K562 (cell line): ENCODE results near the gene ARHGAP4. TPM values are rescaled to one million over a fixed set of nuclear protein-coding genes. Genes with fewer than 3 reads are reported as not detected.

Source experiments
- ETV5 ChIP-seq: sonication (generic); formaldehyde crosslinking; IDR thresholded peaks from 2 replicates; pipeline ENCODE4 v1.4.0; 2020; ENCODE audit warnings: low read depth, mild to moderate bottlenecking, missing genetic modification reagents
- EZH2 ChIP-seq: IDR thresholded peaks from 2 replicates; pipeline ENCODE4 v1.6.1; 2012; ENCODE audit warnings: low read depth, mild to moderate bottlenecking, inconsistent platforms, low read length, borderline replicate concordance
- HEY1 ChIP-seq: fragments of 250-450 bp; sonication (Bioruptor Pico); IDR thresholded peaks from 2 replicates; pipeline ENCODE4 v1.5.0; 2020; ENCODE audit warnings: mild to moderate bottlenecking, moderate library complexity, borderline replicate concordance
- KLF1 ChIP-seq: fragments of 450-650 bp; IDR thresholded peaks from 2 replicates; pipeline ENCODE4 v1.6.1; 2016; ENCODE audit warnings: missing genetic modification characterization, missing compliant biosample characterization
- NCOA4 ChIP-seq: fragments of 450-650 bp; IDR thresholded peaks from 2 replicates; pipeline ENCODE4 v1.6.1; 2018; ENCODE audit warnings: mild to moderate bottlenecking; ENCODE audit not compliant: partially characterized antibody
- PHB ChIP-seq: fragments of 250-450 bp; sonication (Bioruptor Pico); IDR thresholded peaks from 2 replicates; pipeline ENCODE4 v1.5.0; 2021
- POLR2B ChIP-seq: fragments of 450-650 bp; IDR thresholded peaks from 2 replicates; pipeline ENCODE4 v1.6.1; 2018; ENCODE audit warnings: low read depth; ENCODE audit not compliant: partially characterized antibody
- PYGO2 ChIP-seq: fragments of 450-650 bp; IDR thresholded peaks from 2 replicates; pipeline ENCODE4 v1.6.1; 2016; ENCODE audit warnings: mild to moderate bottlenecking, missing genetic modification characterization, moderate library complexity, missing compliant biosample characterization
- WHSC1 ChIP-seq: IDR thresholded peaks from one replicate; pipeline ENCODE4 v1.6.1; 2012; ENCODE audit warnings: low read length, control low read depth, inconsistent platforms
- polyA plus RNA-seq, 8 experiments: library from polyadenylated mRNA; depleted of rRNA in 4 of 8; stranded (reverse) in 5 of 8; unstranded in 3 of 8; fragments of >200 nt; fragmentation: Nextera tagmentation in 2 of 8; fragmentation: Illumina TruSeq in 1 of 8; extraction: Ambion mirVana in 2 of 8; extraction: Trizol in 1 of 8; gene quantifications; 2 replicates each; pipeline versions ENCODE4 v1.2.1 to v1.2.3, GENCODE V29; 2011 to 2014; ENCODE audit warnings: inconsistent platforms in 1 of 8, missing spikeins in 1 of 8
- total RNA-seq, 7 experiments: library from RNA; depleted of rRNA in 6 of 7; stranded (reverse); fragments of >200 nt in 6 of 7; fragmentation: Illumina TruSeq in 2 of 7; extraction: Trizol in 2 of 7; gene quantifications; 2 replicates each; pipeline versions ENCODE4 v1.2.1 to v1.2.3, GENCODE V29; 2011 to 2021; ENCODE audit warnings: low replicate concordance in 1 of 7
- TF ChIP-seq, protein P1 (sequence below): fragments of 250-450 bp; sonication (Bioruptor Pico); IDR thresholded peaks from 2 replicates; pipeline ENCODE4 v1.8.0; 2022; ENCODE audit warnings: inconsistent platforms, mild to moderate bottlenecking, moderate library complexity, borderline replicate concordance
- TF ChIP-seq, protein P2 (sequence below): fragments of 450-650 bp; IDR thresholded peaks from 2 replicates; pipeline ENCODE4 v1.6.1; 2017; ENCODE audit warnings: antibody characterized with exemption
- TF ChIP-seq, protein P3 (sequence below): fragments of 250-450 bp; sonication (Bioruptor Pico); IDR thresholded peaks from 2 replicates; pipeline ENCODE4 v1.6.1; 2021; ENCODE audit warnings: mild to moderate bottlenecking
- TF ChIP-seq, protein P4 (sequence below): fragments of 450-650 bp; formaldehyde crosslinking; IDR thresholded peaks from 2 replicates; pipeline ENCODE4 v1.4.0; 2022; ENCODE audit warnings: mild to moderate bottlenecking, moderate library complexity
- TF ChIP-seq, protein P5 (sequence below): IDR thresholded peaks from 3 replicates; pipeline ENCODE4 v1.6.1; 2011; ENCODE audit warnings: borderline replicate concordance, mild to moderate bottlenecking; ENCODE audit not compliant: insufficient read length, insufficient read depth
- TF ChIP-seq, protein P6 (sequence below), 2 experiments: fragments of 450-650 bp in 1 of 2; sonication (generic) in 1 of 2; formaldehyde crosslinking in 1 of 2; IDR thresholded peaks in 1 of 2; conservative IDR thresholded peaks in 1 of 2; 2 replicates each; pipeline versions ENCODE4 v1.6.1 to v1.8.1; 2016 to 2023; ENCODE audit warnings: mild to moderate bottlenecking in 2 of 2, moderate library complexity in 2 of 2, inconsistent platforms in 1 of 2, missing genetic modification reagents in 1 of 2
- TF ChIP-seq, protein P7 (sequence below): fragments of 450-650 bp; IDR thresholded peaks from 2 replicates; pipeline ENCODE4 v1.6.1; 2016; ENCODE audit warnings: mild to moderate bottlenecking

The ARHGAP4 gene
- total and polyA plus RNA-seq, 9 of the 15 experiments (the other 6 are each of a cell fraction or from before 2014, with no cell fraction given): 0.30 to 81.8 (median 13.5) TPM

DNA sequence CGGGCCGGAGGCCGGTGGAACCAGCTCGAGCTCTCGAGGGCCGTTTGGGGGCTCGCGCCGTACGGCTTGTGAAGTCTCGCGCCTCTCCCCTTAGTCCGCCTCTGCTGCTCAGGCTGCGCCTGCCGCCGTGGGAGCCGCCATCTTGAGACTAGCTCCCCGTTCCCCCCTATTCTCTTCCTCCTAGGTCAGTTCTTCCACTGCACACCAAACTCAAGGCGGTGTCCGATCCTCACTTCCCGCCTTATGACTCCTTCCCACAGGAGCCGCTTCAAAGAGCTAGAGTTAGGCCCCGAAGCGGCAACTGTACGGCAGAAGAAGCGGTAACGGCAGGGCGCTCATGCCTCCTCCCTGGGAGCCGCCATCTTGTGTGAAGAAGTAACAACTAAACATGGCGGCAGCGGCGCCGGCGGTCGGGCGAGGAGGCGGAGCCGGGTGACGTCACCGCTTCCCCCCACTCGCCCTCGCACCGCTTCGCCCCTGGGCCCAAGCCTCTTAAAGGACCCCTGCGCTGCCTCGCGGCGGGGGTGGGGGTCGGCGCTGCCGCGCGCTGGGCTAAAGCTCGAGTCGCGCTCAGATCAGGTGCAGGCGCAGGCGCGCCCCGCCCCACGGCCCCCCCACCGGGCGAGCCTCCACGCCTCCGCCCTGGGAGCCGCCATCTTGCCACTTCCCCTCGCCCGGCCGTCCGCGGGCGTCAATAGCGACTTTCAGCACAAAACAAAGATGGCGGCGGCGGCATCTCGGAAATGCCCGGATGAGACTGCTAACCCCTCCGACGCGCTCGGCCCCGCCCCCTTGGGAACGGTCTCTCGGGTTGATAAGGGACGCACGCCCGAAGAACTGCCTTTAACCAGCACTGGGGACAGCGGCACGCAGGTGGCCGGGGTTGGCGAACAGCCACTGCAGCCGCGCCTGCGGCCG lies 45.6 kb upstream of the ARHGAP4 start, which contains the start of gene HCFC1 (continued):
- TF ChIP-seq, protein P1, sequence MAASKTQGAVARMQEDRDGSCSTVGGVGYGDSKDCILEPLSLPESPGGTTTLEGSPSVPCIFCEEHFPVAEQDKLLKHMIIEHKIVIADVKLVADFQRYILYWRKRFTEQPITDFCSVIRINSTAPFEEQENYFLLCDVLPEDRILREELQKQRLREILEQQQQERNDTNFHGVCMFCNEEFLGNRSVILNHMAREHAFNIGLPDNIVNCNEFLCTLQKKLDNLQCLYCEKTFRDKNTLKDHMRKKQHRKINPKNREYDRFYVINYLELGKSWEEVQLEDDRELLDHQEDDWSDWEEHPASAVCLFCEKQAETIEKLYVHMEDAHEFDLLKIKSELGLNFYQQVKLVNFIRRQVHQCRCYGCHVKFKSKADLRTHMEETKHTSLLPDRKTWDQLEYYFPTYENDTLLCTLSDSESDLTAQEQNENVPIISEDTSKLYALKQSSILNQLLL (CRISPR knock-in tag): no peak
- TF ChIP-seq HEY1 (CRISPR knock-in tag) (no peak), ETV5 (CRISPR knock-in tag) (peak; percentile 41; the same call in 1 of the 2 replicates), PYGO2 (tag) (no peak), WHSC1 (no peak), POLR2B (peak; percentile 45), EZH2 (no peak), NCOA4 (no peak), KLF1 (tag) (0 out of 2 replicates have a peak, but pooled peaks have one; percentile 19), PHB (CRISPR knock-in tag) (no peak)
- TF ChIP-seq, protein P2, sequence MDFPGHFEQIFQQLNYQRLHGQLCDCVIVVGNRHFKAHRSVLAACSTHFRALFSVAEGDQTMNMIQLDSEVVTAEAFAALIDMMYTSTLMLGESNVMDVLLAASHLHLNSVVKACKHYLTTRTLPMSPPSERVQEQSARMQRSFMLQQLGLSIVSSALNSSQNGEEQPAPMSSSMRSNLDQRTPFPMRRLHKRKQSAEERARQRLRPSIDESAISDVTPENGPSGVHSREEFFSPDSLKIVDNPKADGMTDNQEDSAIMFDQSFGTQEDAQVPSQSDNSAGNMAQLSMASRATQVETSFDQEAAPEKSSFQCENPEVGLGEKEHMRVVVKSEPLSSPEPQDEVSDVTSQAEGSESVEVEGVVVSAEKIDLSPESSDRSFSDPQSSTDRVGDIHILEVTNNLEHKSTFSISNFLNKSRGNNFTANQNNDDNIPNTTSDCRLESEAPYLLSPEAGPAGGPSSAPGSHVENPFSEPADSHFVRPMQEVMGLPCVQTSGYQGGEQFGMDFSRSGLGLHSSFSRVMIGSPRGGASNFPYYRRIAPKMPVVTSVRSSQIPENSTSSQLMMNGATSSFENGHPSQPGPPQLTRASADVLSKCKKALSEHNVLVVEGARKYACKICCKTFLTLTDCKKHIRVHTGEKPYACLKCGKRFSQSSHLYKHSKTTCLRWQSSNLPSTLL: no peak
- TF ChIP-seq, protein P3, sequence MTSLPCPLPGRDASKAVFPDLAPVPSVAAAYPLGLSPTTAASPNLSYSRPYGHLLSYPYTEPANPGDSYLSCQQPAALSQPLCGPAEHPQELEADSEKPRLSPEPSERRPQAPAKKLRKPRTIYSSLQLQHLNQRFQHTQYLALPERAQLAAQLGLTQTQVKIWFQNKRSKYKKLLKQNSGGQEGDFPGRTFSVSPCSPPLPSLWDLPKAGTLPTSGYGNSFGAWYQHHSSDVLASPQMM (CRISPR knock-in tag): no peak
- TF ChIP-seq, protein P4, sequence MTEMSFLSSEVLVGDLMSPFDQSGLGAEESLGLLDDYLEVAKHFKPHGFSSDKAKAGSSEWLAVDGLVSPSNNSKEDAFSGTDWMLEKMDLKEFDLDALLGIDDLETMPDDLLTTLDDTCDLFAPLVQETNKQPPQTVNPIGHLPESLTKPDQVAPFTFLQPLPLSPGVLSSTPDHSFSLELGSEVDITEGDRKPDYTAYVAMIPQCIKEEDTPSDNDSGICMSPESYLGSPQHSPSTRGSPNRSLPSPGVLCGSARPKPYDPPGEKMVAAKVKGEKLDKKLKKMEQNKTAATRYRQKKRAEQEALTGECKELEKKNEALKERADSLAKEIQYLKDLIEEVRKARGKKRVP (CRISPR knock-in tag): no peak
- TF ChIP-seq, protein P5, sequence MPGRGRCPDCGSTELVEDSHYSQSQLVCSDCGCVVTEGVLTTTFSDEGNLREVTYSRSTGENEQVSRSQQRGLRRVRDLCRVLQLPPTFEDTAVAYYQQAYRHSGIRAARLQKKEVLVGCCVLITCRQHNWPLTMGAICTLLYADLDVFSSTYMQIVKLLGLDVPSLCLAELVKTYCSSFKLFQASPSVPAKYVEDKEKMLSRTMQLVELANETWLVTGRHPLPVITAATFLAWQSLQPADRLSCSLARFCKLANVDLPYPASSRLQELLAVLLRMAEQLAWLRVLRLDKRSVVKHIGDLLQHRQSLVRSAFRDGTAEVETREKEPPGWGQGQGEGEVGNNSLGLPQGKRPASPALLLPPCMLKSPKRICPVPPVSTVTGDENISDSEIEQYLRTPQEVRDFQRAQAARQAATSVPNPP: no peak
- TF ChIP-seq, protein P6, sequence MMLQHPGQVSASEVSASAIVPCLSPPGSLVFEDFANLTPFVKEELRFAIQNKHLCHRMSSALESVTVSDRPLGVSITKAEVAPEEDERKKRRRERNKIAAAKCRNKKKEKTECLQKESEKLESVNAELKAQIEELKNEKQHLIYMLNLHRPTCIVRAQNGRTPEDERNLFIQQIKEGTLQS (IDR thresholded peaks at IDR 0.05): peak; percentile 99
- TF ChIP-seq, protein P6 (CRISPR knock-in tag; conservative IDR thresholded peaks at IDR 0.05): peak; percentile 78; the same call in 1 of the 2 replicates
- TF ChIP-seq, protein P7, sequence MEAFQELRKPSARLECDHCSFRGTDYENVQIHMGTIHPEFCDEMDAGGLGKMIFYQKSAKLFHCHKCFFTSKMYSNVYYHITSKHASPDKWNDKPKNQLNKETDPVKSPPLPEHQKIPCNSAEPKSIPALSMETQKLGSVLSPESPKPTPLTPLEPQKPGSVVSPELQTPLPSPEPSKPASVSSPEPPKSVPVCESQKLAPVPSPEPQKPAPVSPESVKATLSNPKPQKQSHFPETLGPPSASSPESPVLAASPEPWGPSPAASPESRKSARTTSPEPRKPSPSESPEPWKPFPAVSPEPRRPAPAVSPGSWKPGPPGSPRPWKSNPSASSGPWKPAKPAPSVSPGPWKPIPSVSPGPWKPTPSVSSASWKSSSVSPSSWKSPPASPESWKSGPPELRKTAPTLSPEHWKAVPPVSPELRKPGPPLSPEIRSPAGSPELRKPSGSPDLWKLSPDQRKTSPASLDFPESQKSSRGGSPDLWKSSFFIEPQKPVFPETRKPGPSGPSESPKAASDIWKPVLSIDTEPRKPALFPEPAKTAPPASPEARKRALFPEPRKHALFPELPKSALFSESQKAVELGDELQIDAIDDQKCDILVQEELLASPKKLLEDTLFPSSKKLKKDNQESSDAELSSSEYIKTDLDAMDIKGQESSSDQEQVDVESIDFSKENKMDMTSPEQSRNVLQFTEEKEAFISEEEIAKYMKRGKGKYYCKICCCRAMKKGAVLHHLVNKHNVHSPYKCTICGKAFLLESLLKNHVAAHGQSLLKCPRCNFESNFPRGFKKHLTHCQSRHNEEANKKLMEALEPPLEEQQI: no peak
